HG03442 (cell line): ENCODE data around the gene RBMX.

ENCODE experiments used
- ATAC-seq: cut with Tn5 transposase; IDR thresholded peaks from one replicate; pipeline ENCODE4 v1.9.1; 2021; ENCODE audit warnings: mild to moderate bottlenecking, moderate library complexity; ENCODE audit not compliant: unreplicated experiment

Gene RBMX

GRCh38 chrX:136849395-136849794, 31.1 kb downstream of the RBMX start:
- no peak for ATAC-seq

GRCh38 chrX:136847874-136848273, 32.7 kb downstream of the RBMX start:
- ATAC-seq = no peak

- no peak for ATAC-seq
Measured at GRCh38 chrX:136839196-136839595, 41.3 kb downstream of the RBMX start.

GRCh38 chrX:136835761-136836160, 44.8 kb downstream of the RBMX start:
- no peak for ATAC-seq

- no peak for ATAC-seq
Measured at GRCh38 chrX:136829413-136829812, 51.1 kb downstream of the RBMX start.

GRCh38 chrX:136828830-136829229, 51.7 kb downstream of the RBMX start:
- no peak for ATAC-seq

GRCh38 chrX:136827026-136827425, 53.5 kb downstream of the RBMX start:
- no peak for ATAC-seq

GRCh38 chrX:136825771-136826170, 54.8 kb downstream of the RBMX start:
- ATAC-seq = no peak
